Muscle of arm (tissue), 14 donors: ENCODE data around the gene CXorf58. TPM values are rescaled to one million over a fixed set of nuclear protein-coding genes. Genes with fewer than 3 reads are reported as not detected.
"Not testable (repeated sequence)": the region's sequence is repeated elsewhere in the genome, so short reads cannot be mapped to it uniquely, and the experiment has no call there.

Source experiments
- DNase-seq: peaks from one replicate; pipeline ENCODE4 v3.0.0-alpha.2; 2013
- long read RNA-seq, 11 donors: transcript quantifications; one replicate each; lab custom pipeline, GENCODE V29; 2026
- polyA plus RNA-seq, 12 donors: library from polyadenylated mRNA; unstranded; fragments of 120-200 nt; gene quantifications; one replicate each; pipeline ENCODE4 v1.2.1, GENCODE V29; 2013; ENCODE audit not compliant: insufficient read length in 12 of 12

CXorf58 gene
- under 1 TPM in 5 of 12 donors, not detected in 7; 0.09 to 0.15 (median 0.11) TPM for polyA plus RNA-seq
- long read RNA-seq, donor 1: 0 reads
- long read RNA-seq, donor 2: 0 reads
- long read RNA-seq, donor 3: 0 reads
- long read RNA-seq, donor 4: 0 reads
- long read RNA-seq, donor 5: 0 reads
- long read RNA-seq, donor 6: 0 reads
- long read RNA-seq, donor 7: 0 reads
- long read RNA-seq, donor 8: 0 reads
- long read RNA-seq, donor 9: 0 reads
- long read RNA-seq, donor 10: 0 reads
- long read RNA-seq, donor 11: 0 reads

GRCh38 chrX:23907498-23908218, at the start of gene CXorf58, which contains the start of gene APOO:
TSS of gene CXorf58 (plus strand) at chrX:23908006. CDS start at chrX:23910303, 2,297 bp downstream.
TSS of gene APOO (minus strand) at chrX:23907938. CDS start at chrX:23907702, 236 bp downstream.
- peak; percentile 92 for DNase-seq

GRCh38 chrX:23859238-23859637, 48.6 kb upstream of the CXorf58 start:
- not testable (repeated sequence) for DNase-seq

- no peak for DNase-seq
Observed at GRCh38 chrX:23861215-23861896, 46.5 kb upstream of the CXorf58 start.

- not testable (repeated sequence) for DNase-seq
Observed at GRCh38 chrX:23861952-23862351, 45.9 kb upstream of the CXorf58 start.

GRCh38 chrX:23864742-23865326, 43.0 kb upstream of the CXorf58 start:
- DNase-seq: no peak

GRCh38 chrX:23870041-23870440, 37.8 kb upstream of the CXorf58 start:
- no peak for DNase-seq

- no peak for DNase-seq
Observed at GRCh38 chrX:23871905-23872546, 35.8 kb upstream of the CXorf58 start.

GRCh38 chrX:23879380-23880090, 28.3 kb upstream of the CXorf58 start:
- DNase-seq: no peak

GRCh38 chrX:23883737-23884354, 24.0 kb upstream of the CXorf58 start:
- DNase-seq: no peak

GRCh38 chrX:23884427-23885024, 23.3 kb upstream of the CXorf58 start:
- DNase-seq: no peak

- DNase-seq: no peak
Observed at GRCh38 chrX:23885803-23886202, 22.0 kb upstream of the CXorf58 start.

GRCh38 chrX:23887451-23887850, 20.4 kb upstream of the CXorf58 start:
- no peak for DNase-seq

- DNase-seq: no peak
Observed at GRCh38 chrX:23887918-23888317, 19.9 kb upstream of the CXorf58 start.

- DNase-seq: no peak
Observed at GRCh38 chrX:23888887-23889501, 18.8 kb upstream of the CXorf58 start.

GRCh38 chrX:23890933-23891332, 16.9 kb upstream of the CXorf58 start:
- no peak for DNase-seq

- not testable (repeated sequence) for DNase-seq
Observed at GRCh38 chrX:23894993-23895392, 12.8 kb upstream of the CXorf58 start.

GRCh38 chrX:23896539-23896938, 11.3 kb upstream of the CXorf58 start:
- not testable (repeated sequence) for DNase-seq

- DNase-seq: no peak
Observed at GRCh38 chrX:23896981-23897380, 10.8 kb upstream of the CXorf58 start.

- DNase-seq: no peak
Observed at GRCh38 chrX:23898412-23898959, 9.3 kb upstream of the CXorf58 start.
